Parathyroid adenoma (tissue), 2 donors: ENCODE measurements around the gene IGF1R.

Source experiments
- H2AFZ ChIP-seq: fragments of 300-600 bp; sonication (generic); one replicate; pipeline ENCODE4 v1.7.0; 2017; ENCODE audit warnings: antibody characterized with exemption, mild to moderate bottlenecking
- H3K27ac ChIP-seq: fragments of 300-600 bp; sonication (generic); one replicate; pipeline ENCODE4 v1.7.0; 2017
- H3K27me3 ChIP-seq: fragments of 300-600 bp; sonication (generic); one replicate; pipeline ENCODE4 v1.7.0; 2017; ENCODE audit warnings: low read length; ENCODE audit not compliant: control insufficient read depth, insufficient read depth
- H3K36me3 ChIP-seq: fragments of 300-600 bp; sonication (generic); one replicate; pipeline ENCODE4 v1.7.0; 2017; ENCODE audit warnings: low read length; ENCODE audit not compliant: control insufficient read depth, insufficient read depth
- H3K4me1 ChIP-seq: fragments of 300-600 bp; sonication (generic); one replicate; pipeline ENCODE4 v1.7.0; 2017; ENCODE audit warnings: control low read depth
- H3K4me2 ChIP-seq: fragments of 300-600 bp; sonication (generic); one replicate; pipeline ENCODE4 v1.7.0; 2017; ENCODE audit warnings: low read length
- H3K4me3 ChIP-seq: fragments of 300-600 bp; sonication (generic); one replicate; pipeline ENCODE4 v1.7.0; 2017; ENCODE audit warnings: low read depth, low read length
- H3K79me2 ChIP-seq: fragments of 300-600 bp; sonication (generic); one replicate; pipeline ENCODE4 v1.7.0; 2017; ENCODE audit warnings: control low read depth
- H3K9ac ChIP-seq: fragments of 300-600 bp; sonication (generic); one replicate; pipeline ENCODE4 v1.7.0; 2017; ENCODE audit warnings: mild to moderate bottlenecking
- H3K9me3 ChIP-seq: fragments of 300-600 bp; sonication (generic); one replicate; pipeline ENCODE4 v1.7.0; 2017; ENCODE audit warnings: low read length; ENCODE audit not compliant: control insufficient read depth
- TF ChIP-seq, protein P1 (sequence below): fragments of 300-600 bp; sonication (generic); IDR thresholded peaks from one replicate; pipeline ENCODE4 v1.7.0; 2017; ENCODE audit warnings: antibody characterized with exemption, mild to moderate bottlenecking
- donor health status: primary hyperparathyroidism.

The IGF1R gene

GRCh38 chr15:98745650-98746374 is 97.5 kb downstream of the IGF1R start:
- no peaks in the 10 kb centered on the region for H3K4me1 ChIP-seq
- no peak overlapping the region for H3K27ac ChIP-seq
- no peaks in the 10 kb centered on the region for H3K27me3 ChIP-seq
- TF ChIP-seq, protein P1, sequence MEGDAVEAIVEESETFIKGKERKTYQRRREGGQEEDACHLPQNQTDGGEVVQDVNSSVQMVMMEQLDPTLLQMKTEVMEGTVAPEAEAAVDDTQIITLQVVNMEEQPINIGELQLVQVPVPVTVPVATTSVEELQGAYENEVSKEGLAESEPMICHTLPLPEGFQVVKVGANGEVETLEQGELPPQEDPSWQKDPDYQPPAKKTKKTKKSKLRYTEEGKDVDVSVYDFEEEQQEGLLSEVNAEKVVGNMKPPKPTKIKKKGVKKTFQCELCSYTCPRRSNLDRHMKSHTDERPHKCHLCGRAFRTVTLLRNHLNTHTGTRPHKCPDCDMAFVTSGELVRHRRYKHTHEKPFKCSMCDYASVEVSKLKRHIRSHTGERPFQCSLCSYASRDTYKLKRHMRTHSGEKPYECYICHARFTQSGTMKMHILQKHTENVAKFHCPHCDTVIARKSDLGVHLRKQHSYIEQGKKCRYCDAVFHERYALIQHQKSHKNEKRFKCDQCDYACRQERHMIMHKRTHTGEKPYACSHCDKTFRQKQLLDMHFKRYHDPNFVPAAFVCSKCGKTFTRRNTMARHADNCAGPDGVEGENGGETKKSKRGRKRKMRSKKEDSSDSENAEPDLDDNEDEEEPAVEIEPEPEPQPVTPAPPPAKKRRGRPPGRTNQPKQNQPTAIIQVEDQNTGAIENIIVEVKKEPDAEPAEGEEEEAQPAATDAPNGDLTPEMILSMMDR = no peak
- no peak overlapping the region for H3K4me2 ChIP-seq
- H3K79me2 ChIP-seq = peaks cover 4% of the 10 kb centered on the region
- no peak overlapping the region for H2AFZ ChIP-seq
- H3K36me3 ChIP-seq = no peaks in the 10 kb centered on the region
- H3K9ac ChIP-seq = no peak overlapping the region
- no peaks in the 10 kb centered on the region for H3K9me3 ChIP-seq
- no peak overlapping the region for H3K4me3 ChIP-seq

- no peaks in the 10 kb centered on the region for H3K9me3 ChIP-seq
- no peak overlapping the region for H3K4me3 ChIP-seq
- TF ChIP-seq, protein P1 = no peak
- no peak overlapping the region for H2AFZ ChIP-seq
- peaks cover 4% of the 10 kb centered on the region for H3K79me2 ChIP-seq
- no peaks in the 10 kb centered on the region for H3K36me3 ChIP-seq
- H3K27ac ChIP-seq = no peak overlapping the region
- no peaks in the 10 kb centered on the region for H3K27me3 ChIP-seq
- no peak overlapping the region for H3K4me2 ChIP-seq
- no peaks in the 10 kb centered on the region for H3K4me1 ChIP-seq
- H3K9ac ChIP-seq = no peak overlapping the region
Observed at GRCh38 chr15:98746375-98747155, 98.2 kb downstream of the IGF1R start.

DNA sequence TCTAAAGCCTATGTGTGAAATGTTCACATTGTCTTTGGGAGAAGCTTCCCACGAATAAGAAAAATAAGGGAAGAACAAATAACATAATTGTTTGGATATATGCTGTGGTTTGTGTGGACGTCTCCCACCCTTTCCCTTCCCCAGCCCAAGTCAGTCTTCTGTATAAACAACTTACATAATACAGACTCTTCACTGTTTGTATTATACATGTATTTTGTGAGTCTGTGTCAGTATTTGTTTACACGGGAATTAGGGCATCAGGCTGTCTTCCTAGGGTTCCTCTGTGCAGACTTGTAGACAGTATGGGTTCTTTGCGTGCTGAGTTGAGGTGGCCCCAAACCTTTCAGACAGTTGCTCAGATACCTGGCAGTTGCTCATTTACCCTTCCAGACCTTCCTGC is 103.4 kb downstream of the IGF1R start:
- Histone ChIP-seq H3K4me3 (no peak overlapping the region), H3K79me2 (no peaks in the 10 kb centered on the region), H3K27ac (no peak overlapping the region), H3K9me3 (no peaks in the 10 kb centered on the region), H3K36me3 (no peaks in the 10 kb centered on the region), H3K4me1 (no peaks in the 10 kb centered on the region), H3K9ac (no peak overlapping the region), H3K4me2 (no peak overlapping the region), H3K27me3 (no peaks in the 10 kb centered on the region), H2AFZ (no peak overlapping the region)
- TF ChIP-seq, protein P1 = no peak

DNA sequence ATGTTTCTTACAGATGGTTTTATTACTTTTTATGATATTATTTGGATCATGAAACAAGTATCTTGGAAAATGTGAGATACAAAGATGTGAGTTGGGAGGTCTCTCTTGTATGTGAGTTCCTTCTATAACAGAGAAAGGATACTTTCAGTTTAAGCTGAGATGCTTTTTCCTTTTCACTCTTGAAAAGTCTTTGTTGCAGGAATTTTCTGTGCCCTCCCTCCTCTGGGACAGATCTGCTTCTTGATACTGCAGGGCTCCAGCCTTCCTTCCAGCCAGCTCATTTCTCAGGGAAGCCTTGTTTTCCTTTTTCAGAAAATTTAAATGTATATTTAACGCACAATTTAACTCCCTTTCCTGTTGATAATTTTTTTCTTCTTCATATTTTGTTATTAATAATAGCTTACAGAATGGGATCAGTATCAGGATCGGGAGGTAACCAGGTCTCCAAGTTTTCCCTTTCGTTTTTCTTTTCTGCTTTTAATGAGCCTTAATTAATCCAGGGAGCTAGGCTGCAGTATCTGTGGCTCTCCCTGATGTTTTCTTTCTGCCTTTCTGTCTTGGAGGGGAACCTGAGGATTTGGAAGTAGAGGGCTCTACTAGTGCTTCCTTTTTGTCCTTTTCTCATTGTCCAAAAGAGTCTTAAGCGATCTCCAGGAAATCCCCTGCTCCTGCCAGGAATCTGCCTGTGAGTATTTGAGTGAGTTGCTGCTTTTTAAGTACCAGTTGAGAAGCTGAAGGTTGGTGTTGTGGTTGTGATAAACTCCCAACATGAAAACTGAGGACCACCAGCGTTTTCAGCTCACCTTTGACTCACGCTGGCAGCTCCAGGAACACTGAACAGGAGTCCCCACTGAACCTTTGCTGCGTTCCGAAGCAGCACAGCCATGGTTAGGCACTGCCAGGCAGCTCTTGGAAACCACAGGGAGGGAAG is 105.7 kb downstream of the IGF1R start:
- H3K27ac ChIP-seq = no peak overlapping the region
- H3K4me2 ChIP-seq = no peak overlapping the region
- H3K9ac ChIP-seq = no peak overlapping the region
- H3K27me3 ChIP-seq = no peaks in the 10 kb centered on the region
- no peak overlapping the region for H2AFZ ChIP-seq
- H3K9me3 ChIP-seq = no peaks in the 10 kb centered on the region
- no peak overlapping the region for H3K4me3 ChIP-seq
- H3K79me2 ChIP-seq = no peaks in the 10 kb centered on the region
- TF ChIP-seq, protein P1 = no peak
- no peaks in the 10 kb centered on the region for H3K4me1 ChIP-seq
- H3K36me3 ChIP-seq = no peaks in the 10 kb centered on the region
